ENCODE data around the gene CPA1.

The CPA1 gene

GRCh38 chr7:130430115-130430514, 49.8 kb downstream of the CPA1 start:
- DNase-seq (no peak), ATAC-seq (no peak)

- DNase-seq, result no peak
- ATAC-seq, result no peak
Measured at GRCh38 chr7:130430841-130431666, 50.8 kb downstream of the CPA1 start.

- no peak for ATAC-seq
- no peak for DNase-seq
Measured at GRCh38 chr7:130432886-130433285, 52.6 kb downstream of the CPA1 start.

GRCh38 chr7:130433301-130433700, 53.0 kb downstream of the CPA1 start:
- no peak for ATAC-seq

GRCh38 chr7:130435311-130435854, 55.1 kb downstream of the CPA1 start:
- DNase-seq (no peak), ATAC-seq (no peak)

More at GRCh38 chr7:130433301-130433700, 53.0 kb downstream of the CPA1 start:
- DNase-seq, result no peak

- ATAC-seq (no peak), DNase-seq (no peak)
Measured at GRCh38 chr7:130436253-130436652, 56.0 kb downstream of the CPA1 start.

Measured in stimulated activated naive CD8-positive, alpha-beta T cell treated with anti-CD3 and anti-CD28 coated beads, Interleukin-15, Interleukin-2, amounts not matched to agents 100 U/mL and 50 U/mL, for 24 hours (primary cell).